HUES6 (cell line): Measurements from ENCODE around the gene CNTN5.

Source experiments
- H3K27ac ChIP-seq: 2 replicates; pipeline ENCODE4 v1.7.0; 2013; ENCODE audit warnings: low read depth, mild to moderate bottlenecking, low read length, inconsistent platforms
- H3K27me3 ChIP-seq: 2 replicates; pipeline ENCODE4 v1.6.1; 2013; ENCODE audit warnings: low read length; ENCODE audit not compliant: control insufficient read depth, insufficient read depth
- H3K36me3 ChIP-seq: 2 replicates; pipeline ENCODE4 v1.6.1; 2013; ENCODE audit warnings: low read length; ENCODE audit not compliant: control insufficient read depth, insufficient read depth
- H3K4me1 ChIP-seq: 2 replicates; pipeline ENCODE4 v1.6.1; 2013; ENCODE audit warnings: low read length; ENCODE audit not compliant: control insufficient read depth, insufficient read depth
- H3K4me3 ChIP-seq: 2 replicates; pipeline ENCODE4 v1.5.1; 2013; ENCODE audit warnings: low read depth, low read length
- H3K9ac ChIP-seq: one replicate; pipeline ENCODE4 v1.6.1; 2013; ENCODE audit warnings: mild to moderate bottlenecking, low read length
- H3K9me3 ChIP-seq: 2 replicates; pipeline ENCODE4 v1.6.1; 2013; ENCODE audit warnings: low read depth, low read length; ENCODE audit not compliant: control insufficient read depth, insufficient read depth

CNTN5 gene

GRCh38 chr11:99376463-99376862 is 355.7 kb downstream of the CNTN5 start:
- H3K9me3 ChIP-seq = no peaks in the 10 kb centered on the region
- H3K27me3 ChIP-seq = no peaks in the 10 kb centered on the region
- no peak overlapping the region for H3K4me3 ChIP-seq
- H3K27ac ChIP-seq = no peak overlapping the region
- no peaks in the 10 kb centered on the region for H3K4me1 ChIP-seq
- H3K36me3 ChIP-seq = no peaks in the 10 kb centered on the region
- no peak overlapping the region for H3K9ac ChIP-seq

- Histone ChIP-seq H3K4me3 (no peak overlapping the region), H3K27ac (no peak overlapping the region), H3K36me3 (no peaks in the 10 kb centered on the region), H3K4me1 (no peaks in the 10 kb centered on the region), H3K9ac (no peak overlapping the region), H3K9me3 (no peaks in the 10 kb centered on the region), H3K27me3 (no peaks in the 10 kb centered on the region)
These were observed 363.0 kb downstream of the CNTN5 start for GRCh38 chr11:99383648-99384245.

GRCh38 chr11:99391245-99391644 is 370.5 kb downstream of the CNTN5 start:
- H3K4me1 ChIP-seq = no peaks in the 10 kb centered on the region
- H3K4me3 ChIP-seq = no peak overlapping the region
- no peak overlapping the region for H3K9ac ChIP-seq
- no peaks in the 10 kb centered on the region for H3K9me3 ChIP-seq
- H3K36me3 ChIP-seq = no peaks in the 10 kb centered on the region
- H3K27me3 ChIP-seq = no peaks in the 10 kb centered on the region
- no peak overlapping the region for H3K27ac ChIP-seq

- no peak overlapping the region for H3K9ac ChIP-seq
- H3K4me1 ChIP-seq = peaks cover 5% of the 10 kb centered on the region; the same call in 1 of the 2 replicates
- H3K4me3 ChIP-seq = no peak overlapping the region
- H3K36me3 ChIP-seq = no peaks in the 10 kb centered on the region
- H3K9me3 ChIP-seq = no peaks in the 10 kb centered on the region
- no peak overlapping the region for H3K27ac ChIP-seq
- no peaks in the 10 kb centered on the region for H3K27me3 ChIP-seq
These were observed 385.6 kb downstream of the CNTN5 start for GRCh38 chr11:99406345-99406744.

GRCh38 chr11:99410636-99411035 is 389.9 kb downstream of the CNTN5 start:
- Histone ChIP-seq H3K27ac (no peak overlapping the region), H3K9ac (no peak overlapping the region), H3K36me3 (no peaks in the 10 kb centered on the region), H3K4me1 (peaks cover 8% of the 10 kb centered on the region; the same call in 1 of the 2 replicates), H3K9me3 (no peaks in the 10 kb centered on the region), H3K4me3 (no peak overlapping the region), H3K27me3 (no peaks in the 10 kb centered on the region)

- Histone ChIP-seq H3K4me3 (no peak overlapping the region), H3K9ac (peak overlapping the region; percentile 19), H3K9me3 (no peaks in the 10 kb centered on the region), H3K27ac (peak overlapping the region; percentile 81; the same call in 1 of the 2 replicates), H3K36me3 (no peaks in the 10 kb centered on the region), H3K4me1 (peaks cover 65% of the 10 kb centered on the region), H3K27me3 (no peaks in the 10 kb centered on the region; the same call in 1 of the 2 replicates)
These were observed 398.4 kb downstream of the CNTN5 start for GRCh38 chr11:99418927-99419720.

GRCh38 chr11:99419991-99420390 is 399.2 kb downstream of the CNTN5 start:
- no peak overlapping the region for H3K4me3 ChIP-seq
- H3K36me3 ChIP-seq = no peaks in the 10 kb centered on the region
- H3K27ac ChIP-seq = peak overlapping the region; percentile 81; the same call in 1 of the 2 replicates
- no peaks in the 10 kb centered on the region for H3K9me3 ChIP-seq
- no peaks in the 10 kb centered on the region; the same call in 1 of the 2 replicates for H3K27me3 ChIP-seq
- no peak overlapping the region for H3K9ac ChIP-seq
- H3K4me1 ChIP-seq = peaks cover 72% of the 10 kb centered on the region

- Histone ChIP-seq H3K9ac (peak overlapping the region; percentile 85), H3K9me3 (no peaks in the 10 kb centered on the region), H3K4me1 (peaks cover 65% of the 10 kb centered on the region), H3K36me3 (no peaks in the 10 kb centered on the region), H3K27ac (peak overlapping the region; percentile 87), H3K4me3 (peak overlapping the region; percentile 45), H3K27me3 (no peaks in the 10 kb centered on the region; the same call in 1 of the 2 replicates)
These were observed 402.1 kb downstream of the CNTN5 start for GRCh38 chr11:99422581-99423427.

GRCh38 chr11:99423428-99423983 is 402.8 kb downstream of the CNTN5 start:
- H3K4me1 ChIP-seq = peaks cover 59% of the 10 kb centered on the region
- no peaks in the 10 kb centered on the region for H3K9me3 ChIP-seq
- H3K4me3 ChIP-seq = peak overlapping the region; percentile 45
- peak overlapping the region; percentile 87 for H3K27ac ChIP-seq
- H3K9ac ChIP-seq = peak overlapping the region; percentile 85
- H3K27me3 ChIP-seq = no peaks in the 10 kb centered on the region; the same call in 1 of the 2 replicates
- H3K36me3 ChIP-seq = no peaks in the 10 kb centered on the region

GRCh38 chr11:99424313-99425084 is 403.8 kb downstream of the CNTN5 start:
- Histone ChIP-seq H3K9ac (peak overlapping the region; percentile 29), H3K27me3 (no peaks in the 10 kb centered on the region; the same call in 1 of the 2 replicates), H3K4me3 (no peak overlapping the region), H3K27ac (peak overlapping the region; percentile 87; the same call in 1 of the 2 replicates), H3K4me1 (peaks cover 52% of the 10 kb centered on the region), H3K9me3 (no peaks in the 10 kb centered on the region), H3K36me3 (no peaks in the 10 kb centered on the region)
